Measurements from ENCODE around the gene EME2.

DNA sequence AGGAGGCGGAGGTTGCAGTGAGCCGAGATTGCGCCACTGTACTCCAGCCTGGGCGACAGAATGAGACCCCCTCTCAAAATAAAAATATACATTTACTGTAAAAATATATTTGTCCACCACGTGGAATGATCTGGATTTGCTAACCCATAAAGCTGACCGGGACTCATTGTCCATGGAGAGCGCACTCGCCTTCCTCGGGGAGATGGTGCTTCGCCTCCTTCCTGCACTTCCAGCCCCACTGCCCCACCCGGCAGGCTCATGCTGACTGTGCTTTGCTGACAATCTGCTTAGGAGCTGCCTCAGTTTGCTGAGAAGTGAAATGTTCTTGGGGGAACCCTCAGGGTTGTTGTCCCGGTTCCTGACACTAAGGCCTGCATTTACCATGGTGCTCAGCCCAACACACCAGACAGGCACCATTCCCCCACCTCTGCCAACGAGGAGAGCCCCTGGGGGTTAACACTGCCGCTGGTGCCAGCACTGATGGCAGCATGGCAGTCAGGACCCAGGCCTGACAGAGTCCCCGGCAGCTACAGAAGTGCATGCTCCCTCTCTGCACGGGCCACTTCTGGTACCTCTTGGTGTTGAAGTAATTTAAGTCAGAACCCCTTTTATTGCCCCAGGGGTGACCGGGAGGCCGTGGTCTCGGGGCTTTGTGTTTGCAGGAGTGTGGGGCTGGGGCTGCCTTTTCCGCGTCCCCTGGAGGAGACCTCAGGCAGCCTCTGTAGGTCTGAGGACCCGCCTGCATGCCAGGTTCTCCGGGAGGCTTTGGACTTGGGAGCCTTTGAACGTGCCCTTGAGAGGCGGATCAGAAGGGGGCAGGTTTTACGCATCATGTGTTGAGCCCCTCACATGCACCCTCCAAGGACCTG is 12.6 kb downstream of the EME2 start:
- TF ChIP-seq, protein P1, sequence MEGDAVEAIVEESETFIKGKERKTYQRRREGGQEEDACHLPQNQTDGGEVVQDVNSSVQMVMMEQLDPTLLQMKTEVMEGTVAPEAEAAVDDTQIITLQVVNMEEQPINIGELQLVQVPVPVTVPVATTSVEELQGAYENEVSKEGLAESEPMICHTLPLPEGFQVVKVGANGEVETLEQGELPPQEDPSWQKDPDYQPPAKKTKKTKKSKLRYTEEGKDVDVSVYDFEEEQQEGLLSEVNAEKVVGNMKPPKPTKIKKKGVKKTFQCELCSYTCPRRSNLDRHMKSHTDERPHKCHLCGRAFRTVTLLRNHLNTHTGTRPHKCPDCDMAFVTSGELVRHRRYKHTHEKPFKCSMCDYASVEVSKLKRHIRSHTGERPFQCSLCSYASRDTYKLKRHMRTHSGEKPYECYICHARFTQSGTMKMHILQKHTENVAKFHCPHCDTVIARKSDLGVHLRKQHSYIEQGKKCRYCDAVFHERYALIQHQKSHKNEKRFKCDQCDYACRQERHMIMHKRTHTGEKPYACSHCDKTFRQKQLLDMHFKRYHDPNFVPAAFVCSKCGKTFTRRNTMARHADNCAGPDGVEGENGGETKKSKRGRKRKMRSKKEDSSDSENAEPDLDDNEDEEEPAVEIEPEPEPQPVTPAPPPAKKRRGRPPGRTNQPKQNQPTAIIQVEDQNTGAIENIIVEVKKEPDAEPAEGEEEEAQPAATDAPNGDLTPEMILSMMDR (IDR thresholded peaks at IDR 0.05 in 2 of 3, conservative IDR thresholded peaks at IDR 0.05 in 1 of 3; ENCODE audit: borderline replicate concordance in 1 of 3, insufficient read depth in 1 of 3, low read depth in 2 of 3, low read length in 2 of 3), result no peak
- no peak for TF ChIP-seq POLR2A (IDR thresholded peaks at IDR 0.05; ENCODE audit: borderline replicate concordance, extremely low read depth, insufficient read depth, insufficient read length)
- no peak for TF ChIP-seq EZH2phosphoT487 (IDR thresholded peaks at IDR 0.05; ENCODE audit: borderline replicate concordance)
- no peak for TF ChIP-seq SIN3A (IDR thresholded peaks at IDR 0.05; ENCODE audit: low read depth)
- no peak for TF ChIP-seq REST (IDR thresholded peaks at IDR 0.05; ENCODE audit: low read depth)
- TF ChIP-seq ZFX (IDR thresholded peaks at IDR 0.05), result no peak
- no peak for TF ChIP-seq EGR1 (IDR thresholded peaks at IDR 0.05; ENCODE audit: low read depth)
